H4 (cell line): ENCODE data around the gene RHOB. TPM values are rescaled to one million over a fixed set of nuclear protein-coding genes. Genes with fewer than 3 reads are reported as not detected.

Experiments used
- DNase-seq: peaks from one replicate; pipeline ENCODE4 v3.0.0-alpha.2; 2015; ENCODE audit warnings: low spot score
- total RNA-seq: library from RNA; depleted of rRNA; stranded (reverse); fragments of >200 nt; shearing (Covaris generic); gene quantifications from 2 replicates; pipeline ENCODE4 v1.2.3, GENCODE V29; 2014

Gene RHOB
- total RNA-seq, 1 experiment from 2014 or later = 12.6 TPM

DNA sequence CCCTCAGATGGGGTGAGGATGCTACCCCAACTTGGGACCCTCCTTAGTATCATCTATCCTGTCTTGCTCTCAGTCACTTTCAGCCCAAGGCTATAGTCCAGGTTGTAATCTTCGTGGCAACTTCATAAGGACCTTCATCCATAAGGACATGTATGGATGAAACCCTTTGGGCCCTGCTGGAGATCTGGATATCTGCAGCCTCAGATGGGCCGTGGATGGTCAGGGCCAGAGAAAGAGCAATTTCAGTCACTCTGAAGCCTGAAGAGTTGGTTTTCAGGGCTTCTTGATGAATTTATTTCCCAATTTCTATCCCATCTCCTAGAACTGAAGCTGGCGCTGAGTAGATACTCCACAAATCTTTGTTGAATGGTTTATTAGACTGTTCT is 28.7 kb downstream of the RHOB start:
- no peak for DNase-seq

GRCh38 chr2:20476481-20476880 is 29.6 kb downstream of the RHOB start:
- no peak for DNase-seq

DNA sequence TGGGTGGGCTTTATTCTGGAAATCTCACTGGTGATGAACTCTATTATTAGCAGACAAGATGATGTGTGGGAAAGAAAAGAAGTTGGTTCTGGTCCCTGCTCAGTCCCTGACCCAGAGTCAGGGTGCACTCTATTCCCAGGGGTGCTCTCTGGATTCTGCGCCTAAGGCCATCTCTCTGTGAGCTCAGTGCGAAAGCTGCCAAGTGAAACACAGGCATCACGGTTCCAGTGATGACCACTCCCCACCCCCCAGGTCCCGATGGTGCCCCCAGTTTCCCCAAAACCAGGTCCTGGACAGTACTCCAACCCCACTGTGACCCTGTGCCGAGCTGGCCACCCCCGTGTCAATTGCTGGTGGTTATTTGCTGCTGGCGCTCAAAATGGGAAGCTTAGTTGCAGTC is 30.1 kb downstream of the RHOB start:
- no peak for DNase-seq

- DNase-seq = no peak
These were observed 32.1 kb downstream of the RHOB start for GRCh38 chr2:20478961-20479360.

GRCh38 chr2:20479835-20480234 is 33.0 kb downstream of the RHOB start:
- no peak for DNase-seq

DNA sequence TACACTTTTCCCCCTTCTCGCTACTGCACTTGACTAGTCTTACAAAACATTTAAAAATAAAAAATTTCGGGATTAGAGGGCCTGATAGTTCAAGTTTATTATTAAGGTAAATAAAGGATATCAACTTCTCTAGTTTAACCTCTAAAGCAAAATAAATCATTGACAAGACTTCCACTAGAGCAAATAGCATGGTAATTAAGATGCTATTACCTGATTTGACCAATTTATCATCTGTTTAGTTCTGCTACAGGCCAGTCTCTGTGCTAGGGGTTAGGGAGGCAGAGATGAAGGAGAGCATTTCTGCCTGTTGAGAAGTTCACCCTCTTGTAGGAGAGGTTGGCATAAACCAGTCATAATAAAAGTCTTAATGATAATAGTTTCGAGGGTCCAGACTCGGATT is 34.0 kb downstream of the RHOB start:
- DNase-seq = no peak

DNA sequence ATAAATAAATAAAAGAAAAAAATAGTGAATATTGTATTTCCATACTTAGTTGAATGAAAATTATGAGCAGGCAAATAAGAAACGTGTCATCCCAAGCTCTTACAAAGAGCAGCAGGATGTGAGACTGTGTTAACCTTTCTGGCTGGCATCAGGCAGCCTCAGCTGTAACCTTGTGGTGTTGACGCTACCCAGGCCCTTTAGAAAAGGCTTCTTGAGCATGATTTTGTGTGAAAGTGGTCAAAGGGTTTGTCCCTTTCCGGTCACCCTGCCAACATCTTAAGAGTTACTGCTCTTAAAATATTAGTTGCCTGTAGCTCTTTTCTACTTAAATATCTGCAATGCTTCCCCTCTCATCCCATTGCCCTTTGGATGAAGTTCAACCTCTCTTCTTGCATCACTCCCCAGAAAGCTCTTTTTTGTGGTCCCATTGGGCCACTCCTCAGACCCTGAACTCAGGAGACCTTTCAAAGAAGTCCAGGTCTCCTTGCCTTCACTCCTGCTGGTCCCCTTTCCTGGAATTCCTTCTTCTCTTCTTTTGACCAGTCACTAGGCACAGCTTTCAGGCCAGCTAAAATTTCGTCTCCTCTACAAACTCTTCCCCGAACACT is 35.0 kb downstream of the RHOB start:
- no peak for DNase-seq

- DNase-seq = no peak
These were observed 35.9 kb downstream of the RHOB start for GRCh38 chr2:20482725-20483124.

GRCh38 chr2:20483194-20483895 is 36.5 kb downstream of the RHOB start:
- DNase-seq = no peak

DNA sequence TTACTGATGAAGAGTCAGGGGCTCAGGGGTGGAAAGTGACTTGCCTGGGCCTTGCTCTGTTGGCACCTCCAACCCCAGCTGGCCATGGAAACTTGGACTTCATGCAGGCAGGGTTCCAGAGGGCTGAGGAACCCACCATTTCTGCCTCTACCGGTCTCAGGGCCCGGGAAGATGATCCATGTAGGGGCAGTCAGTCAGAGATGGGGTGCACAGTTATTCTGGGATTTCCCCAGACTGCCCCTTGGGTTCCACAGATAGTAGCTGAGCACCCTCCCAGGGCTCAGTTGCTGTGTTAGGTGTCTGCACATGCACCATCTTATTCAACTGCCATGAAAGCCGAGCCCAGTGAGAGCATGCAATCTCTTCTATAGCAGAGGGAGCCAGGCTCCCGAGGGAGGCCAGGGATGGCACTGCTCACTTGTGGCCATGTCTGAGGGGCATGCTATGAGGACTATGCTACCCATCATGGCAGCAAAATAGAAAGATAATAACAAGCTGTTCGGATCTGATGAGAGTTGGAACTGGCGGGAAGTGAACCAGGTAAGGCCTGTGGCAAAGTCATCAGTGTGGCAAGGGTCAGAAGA is 37.3 kb downstream of the RHOB start:
- DNase-seq = no peak

- no peak for DNase-seq
These were observed 38.1 kb downstream of the RHOB start for GRCh38 chr2:20484810-20485611.

DNA sequence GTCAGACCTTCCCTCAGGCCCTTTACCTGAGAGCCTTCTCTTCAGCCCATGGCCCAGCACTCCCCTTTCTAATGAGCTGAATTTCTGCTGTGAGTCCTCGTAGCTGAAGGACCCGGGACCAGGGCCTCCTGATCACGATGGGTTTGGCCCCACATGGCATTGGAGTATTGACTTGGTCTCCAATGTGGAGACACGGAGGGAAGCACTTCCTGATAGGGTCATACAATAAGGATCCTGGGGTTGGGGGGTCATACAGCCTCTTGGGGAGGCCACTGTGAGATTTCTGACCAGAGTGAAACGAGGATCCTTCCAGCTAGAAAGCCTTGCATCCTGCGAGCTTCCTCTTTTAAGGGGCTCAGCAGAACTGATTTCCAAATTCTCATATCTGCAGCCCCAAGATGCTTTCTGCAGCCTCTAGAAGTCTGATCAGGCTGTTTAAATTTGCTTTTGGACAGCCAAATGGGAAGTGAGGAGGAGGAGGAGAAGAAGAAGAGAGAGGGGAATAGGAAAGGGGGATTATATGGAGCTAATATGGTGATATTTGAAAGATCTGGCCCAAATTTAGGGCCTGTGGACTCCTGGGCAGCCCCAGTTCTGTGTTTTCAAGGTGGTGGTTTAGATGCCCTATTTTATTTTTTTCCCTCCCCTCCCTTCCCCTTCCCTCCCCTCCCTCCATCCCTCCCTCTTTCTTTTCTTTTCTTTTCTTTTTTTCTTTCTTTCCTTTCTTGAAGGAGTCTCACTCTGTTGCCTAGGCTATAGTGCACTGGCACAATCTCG is 38.9 kb downstream of the RHOB start:
- DNase-seq = no peak

DNA sequence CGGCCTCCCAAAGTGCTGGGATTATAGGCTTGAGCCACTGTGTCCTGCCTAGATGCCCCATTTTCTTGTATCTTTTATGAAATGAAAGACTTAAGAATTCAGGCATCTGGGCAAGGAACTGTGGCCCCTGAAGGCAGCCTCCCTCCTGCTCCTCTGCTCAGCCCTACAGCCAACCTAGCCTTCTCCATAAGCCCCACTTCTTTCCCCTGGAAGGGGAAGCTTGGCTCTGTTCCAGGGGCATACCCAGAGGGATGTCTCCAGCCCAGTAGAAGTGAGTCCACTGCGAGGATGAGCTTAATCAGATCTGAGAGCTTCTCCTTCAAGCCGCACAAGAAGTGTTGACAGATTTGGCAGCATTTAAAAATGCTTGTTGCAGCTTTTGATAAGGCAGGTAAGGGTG is 39.7 kb downstream of the RHOB start:
- DNase-seq = no peak

DNA sequence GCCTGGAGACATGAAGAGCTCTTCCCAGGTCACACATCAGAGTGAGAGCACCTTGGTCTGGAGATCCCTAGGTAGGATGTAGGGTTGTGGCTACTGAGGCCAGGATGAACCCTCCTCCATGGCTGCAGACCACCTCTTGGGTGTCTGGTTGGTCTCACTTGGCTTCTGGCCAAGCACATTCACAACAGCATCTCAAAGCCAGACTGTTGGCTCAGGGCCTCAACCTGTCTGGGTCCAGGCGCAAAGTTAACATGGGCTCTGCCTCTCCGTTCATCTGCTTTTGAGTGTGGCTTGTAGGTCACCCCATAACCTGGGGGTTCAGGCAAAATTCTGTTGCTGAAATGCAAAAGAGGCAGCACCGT is 40.1 kb downstream of the RHOB start:
- DNase-seq = no peak

DNA sequence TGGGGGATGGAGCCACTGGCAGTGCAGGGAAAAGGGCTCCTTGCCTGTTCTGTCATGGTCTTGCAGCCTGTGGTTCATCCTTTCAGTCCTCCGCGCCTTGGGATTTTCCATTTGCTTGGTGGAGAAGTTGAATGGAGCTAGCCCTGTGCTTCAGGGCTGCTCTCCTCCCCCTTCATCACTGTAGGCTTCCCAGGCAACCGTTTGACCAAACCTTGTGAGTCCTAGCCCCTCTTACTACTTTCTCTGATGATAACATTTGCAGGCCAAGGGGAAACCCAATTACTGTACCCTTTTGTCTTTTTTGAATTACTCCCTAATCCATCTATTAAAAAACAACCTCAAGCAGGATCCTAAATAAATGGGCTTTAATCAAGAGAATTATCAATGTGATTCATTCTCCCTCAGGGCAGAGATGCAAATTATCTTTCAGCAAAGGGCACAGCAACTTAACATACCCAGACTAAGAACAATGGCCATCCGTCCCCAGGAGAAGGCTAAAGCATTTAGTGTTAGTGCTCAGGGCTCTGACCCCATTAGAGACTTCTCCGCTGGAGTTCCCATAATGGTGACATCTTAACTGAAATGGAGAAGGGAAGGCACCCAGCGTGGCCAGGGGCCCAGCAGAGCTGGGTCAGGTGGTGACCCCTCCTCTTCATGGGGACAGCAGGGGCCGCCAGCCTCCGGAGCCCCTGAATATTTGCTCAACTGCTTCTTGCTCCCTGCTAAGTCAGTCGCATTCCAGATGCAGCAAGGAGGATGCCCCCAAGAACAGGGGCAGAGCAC is 40.7 kb downstream of the RHOB start:
- DNase-seq = no peak

DNA sequence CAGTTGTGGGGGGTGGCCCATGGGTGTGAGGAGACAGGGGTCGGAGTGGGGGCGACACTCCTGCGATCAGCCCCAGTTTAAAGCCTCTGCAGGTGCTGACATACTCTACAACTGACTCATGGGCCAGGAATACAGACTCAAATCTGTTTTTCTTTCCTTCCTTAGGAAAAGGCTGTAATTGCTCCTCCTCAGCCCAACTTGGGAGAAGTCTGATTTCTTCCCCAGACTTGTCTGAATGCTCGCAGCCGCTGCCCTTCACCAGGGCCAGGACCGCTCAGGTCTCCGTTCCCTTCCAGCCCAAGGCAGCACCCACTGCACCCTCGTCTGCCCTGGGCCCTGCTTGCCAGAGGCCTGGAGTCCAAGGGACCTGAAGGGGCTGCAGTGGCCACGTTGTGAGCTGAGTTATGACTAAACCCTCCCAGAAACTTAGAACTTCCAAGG is 41.3 kb downstream of the RHOB start:
- no peak for DNase-seq

DNA sequence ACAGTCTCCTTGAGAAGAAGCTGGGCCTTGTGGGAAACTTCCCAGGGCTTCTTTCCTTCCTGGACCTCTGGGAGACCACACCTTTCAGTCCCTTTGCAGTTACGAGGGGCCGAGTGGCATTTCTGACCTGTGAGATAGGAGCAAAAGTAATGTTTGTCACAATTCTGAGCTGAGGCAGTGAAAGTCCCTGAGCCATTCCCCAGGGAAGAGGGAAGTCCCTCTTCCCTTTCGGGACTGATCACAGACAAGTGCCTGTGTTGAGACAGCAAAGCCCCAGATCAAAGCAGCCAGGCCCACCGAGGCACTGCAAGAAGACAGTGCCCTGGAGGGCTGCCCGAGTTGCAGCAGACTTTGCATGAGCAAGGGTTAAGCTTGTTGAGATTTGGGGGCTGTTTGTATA is 41.9 kb downstream of the RHOB start:
- no peak for DNase-seq

DNA sequence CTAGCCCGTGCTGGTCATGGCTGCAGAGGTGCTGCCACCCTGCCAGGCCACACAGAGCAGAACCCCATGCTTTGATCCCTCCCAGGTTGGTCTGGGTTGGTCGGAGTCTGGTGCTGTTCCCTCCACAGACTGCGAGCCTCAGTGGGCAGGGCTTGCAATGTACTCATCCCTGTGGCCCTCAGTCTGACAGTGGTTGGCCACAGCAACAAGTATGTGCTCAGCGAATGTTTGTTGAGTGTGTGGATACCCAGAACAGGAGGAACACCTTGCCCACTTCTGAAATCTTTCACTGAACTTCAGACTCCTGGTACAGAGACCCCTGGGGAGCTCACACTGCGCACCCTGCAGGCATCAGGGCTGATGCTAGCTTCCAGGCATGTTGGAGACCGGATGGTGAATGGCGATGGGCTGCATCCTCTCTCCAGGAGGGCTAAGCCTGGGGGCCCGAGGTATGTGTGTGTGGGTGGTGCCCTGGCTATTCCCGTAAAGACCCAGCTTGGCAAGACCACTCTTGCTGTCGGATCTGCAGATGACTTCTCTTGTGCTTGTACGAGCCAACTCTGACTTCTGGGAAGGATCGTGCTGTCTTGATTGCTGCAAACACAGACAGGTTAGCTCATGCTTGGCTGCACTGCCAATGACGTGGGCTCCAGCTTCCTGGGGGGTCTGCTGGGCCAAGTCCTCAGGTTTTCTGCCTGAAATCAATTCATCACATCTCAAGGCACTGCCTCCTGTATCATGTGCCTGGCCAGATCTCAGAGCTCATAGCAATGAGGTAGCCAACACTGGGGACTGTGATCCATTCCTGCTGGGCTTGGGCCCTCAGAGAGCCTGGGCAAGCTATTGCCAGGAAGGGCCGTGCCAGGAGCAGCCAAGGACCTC is 43.7 kb downstream of the RHOB start:
- DNase-seq = no peak

DNA sequence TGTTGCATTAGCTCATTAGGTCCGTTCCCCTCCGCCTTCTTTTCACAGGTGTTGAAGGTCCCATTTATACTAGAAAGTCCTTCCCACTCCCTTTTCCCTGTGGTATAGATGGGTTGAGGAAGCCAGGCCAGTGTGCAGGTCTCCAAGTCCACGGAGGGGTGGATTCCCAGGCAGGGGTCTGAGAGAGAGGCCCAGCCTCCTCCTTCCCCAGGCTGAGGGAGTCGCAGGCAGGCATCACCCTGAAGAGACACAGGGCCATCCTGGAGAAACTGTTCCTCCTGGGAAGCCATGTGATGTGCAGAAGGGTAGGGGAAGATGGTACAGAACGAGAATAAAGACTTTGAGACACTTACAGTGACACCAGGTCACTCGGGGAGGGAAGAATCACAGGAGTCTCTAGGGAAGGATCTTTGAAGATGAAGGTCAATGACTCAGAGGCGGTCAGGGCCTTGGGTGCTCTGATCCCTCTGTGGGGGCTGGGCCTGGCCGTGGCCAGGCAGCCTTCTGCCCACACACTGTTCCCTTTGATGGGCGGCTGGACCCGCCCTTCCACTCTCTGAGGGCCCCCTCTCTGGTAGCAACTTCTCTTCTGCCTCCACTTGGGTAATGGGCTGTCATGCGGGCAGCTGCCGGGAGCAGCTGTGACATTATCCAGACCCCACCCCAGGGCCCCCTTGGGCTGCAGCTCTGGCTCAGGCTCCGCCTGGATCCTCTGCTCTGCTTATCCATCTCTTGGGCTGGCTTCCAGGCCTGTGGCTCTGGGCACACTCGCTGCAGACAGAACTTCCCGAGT is 45.1 kb downstream of the RHOB start:
- no peak for DNase-seq
